ENCODE measurements around the gene KLHDC4.

KLHDC4 gene

DNA sequence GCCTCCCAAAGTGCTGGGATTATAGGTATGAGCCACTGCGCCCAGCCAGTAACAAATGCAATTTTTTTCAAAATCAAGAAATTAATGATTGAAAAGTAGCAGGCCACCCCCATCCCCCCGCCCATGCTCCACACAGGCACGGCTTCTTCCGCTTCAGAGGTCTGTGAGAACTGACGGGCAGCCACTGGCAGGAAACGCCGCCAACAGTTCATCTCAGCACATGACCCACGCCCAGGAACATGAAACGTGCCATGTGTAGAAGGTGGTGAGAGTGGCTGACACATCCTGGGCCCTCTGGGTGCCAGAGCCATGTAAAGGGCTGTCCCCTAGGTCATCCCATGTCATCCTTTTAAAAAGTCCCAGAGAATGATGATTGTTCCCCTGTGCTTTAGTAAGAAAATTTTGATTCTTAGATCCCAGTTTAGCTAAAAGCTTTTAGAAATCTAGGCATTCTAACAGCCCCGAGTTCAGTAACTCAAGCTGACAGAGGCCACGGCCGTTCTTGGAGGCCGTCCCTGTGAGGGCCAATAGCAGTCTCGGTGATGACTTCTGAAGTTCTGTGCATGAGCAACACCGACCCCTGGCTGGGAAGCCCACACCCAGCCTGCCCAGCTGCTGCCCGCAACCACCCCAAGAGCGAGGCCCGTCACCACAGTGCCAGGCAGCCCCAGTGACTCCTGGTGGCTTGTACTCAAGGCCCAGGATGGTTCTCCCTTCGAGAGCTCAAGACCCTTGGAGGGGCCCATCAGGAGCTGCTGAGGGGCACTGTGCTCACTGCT lies 52.1 kb downstream of the KLHDC4 start:
- H3K9me3 ChIP-seq (ENCODE audit: control insufficient read depth, insufficient read depth, low read length), result no peaks in the 10 kb centered on the region
- no peak overlapping the region for H3K27ac ChIP-seq (ENCODE audit: low read depth, low read length)
- H3K36me3 ChIP-seq (ENCODE audit: control insufficient read depth, insufficient read depth, low read length), result peaks cover 76% of the 10 kb centered on the region
- H3K9ac ChIP-seq (ENCODE audit: low read depth, low read length), result no peak overlapping the region
- no peaks in the 10 kb centered on the region for H3K4me1 ChIP-seq (ENCODE audit: control insufficient read depth, insufficient read depth, low read length)
- no peaks in the 10 kb centered on the region for H3K27me3 ChIP-seq (ENCODE audit: control insufficient read depth, insufficient read depth, low read length)
- no peak overlapping the region for H3K4me3 ChIP-seq (ENCODE audit: low read depth, low read length)

DNA sequence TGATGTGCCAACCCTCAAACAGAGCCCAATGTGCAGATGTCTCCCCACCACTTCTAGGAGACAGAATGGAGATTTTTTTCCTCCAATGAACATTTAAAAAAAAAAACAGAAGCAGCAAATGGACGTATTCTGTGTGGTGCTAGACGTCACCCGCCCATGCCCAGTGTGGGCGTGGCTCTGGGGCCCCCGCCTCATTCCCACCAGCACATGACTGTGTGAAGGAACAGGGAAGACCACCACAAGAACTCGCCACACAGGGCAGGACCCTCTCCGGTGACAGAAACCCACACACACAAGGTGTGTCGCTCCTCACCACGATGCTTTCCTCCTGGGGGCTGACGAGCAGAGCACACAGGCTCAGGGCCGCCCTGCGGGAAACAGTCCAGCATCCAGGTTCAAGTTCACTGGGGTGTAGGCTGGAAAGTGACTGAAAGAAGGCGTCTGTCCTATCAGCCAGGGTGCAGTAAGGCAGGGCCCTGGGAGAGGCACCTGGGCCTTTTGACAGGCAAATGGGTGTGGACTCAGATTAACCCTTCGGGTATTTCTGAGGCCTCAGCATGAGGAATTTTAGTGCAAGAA lies 53.5 kb downstream of the KLHDC4 start:
- Histone ChIP-seq H3K36me3 (ENCODE audit: control insufficient read depth, insufficient read depth, low read length) (peaks cover 82% of the 10 kb centered on the region), H3K27ac (ENCODE audit: low read depth, low read length) (no peak overlapping the region), H3K9me3 (ENCODE audit: control insufficient read depth, insufficient read depth, low read length) (no peaks in the 10 kb centered on the region), H3K9ac (ENCODE audit: low read depth, low read length) (no peak overlapping the region), H3K4me3 (ENCODE audit: low read depth, low read length) (no peak overlapping the region), H3K27me3 (ENCODE audit: control insufficient read depth, insufficient read depth, low read length) (no peaks in the 10 kb centered on the region), H3K4me1 (ENCODE audit: control insufficient read depth, insufficient read depth, low read length) (no peaks in the 10 kb centered on the region)

DNA sequence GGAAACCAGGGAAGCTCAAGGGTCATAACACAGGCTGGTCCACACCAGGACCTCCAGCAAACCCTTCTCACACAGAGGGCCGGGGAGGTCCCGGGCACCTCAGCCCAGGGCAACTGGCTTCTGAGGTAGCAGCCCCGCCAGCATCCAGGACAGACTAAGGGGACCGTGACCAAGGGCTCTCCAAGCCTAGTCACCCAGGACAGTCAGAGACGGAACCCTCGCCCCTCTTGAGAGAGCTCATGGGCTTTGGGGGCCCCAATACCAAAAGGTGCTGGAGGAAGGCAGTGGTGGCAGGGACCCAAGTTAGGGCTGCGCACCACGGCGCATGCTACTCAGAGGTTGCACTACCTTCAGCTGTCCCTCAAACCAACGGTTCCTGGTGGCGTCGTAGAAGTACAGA lies 54.9 kb downstream of the KLHDC4 start:
- H3K9me3 ChIP-seq (ENCODE audit: control insufficient read depth, insufficient read depth, low read length), result no peaks in the 10 kb centered on the region
- H3K4me1 ChIP-seq (ENCODE audit: control insufficient read depth, insufficient read depth, low read length), result no peaks in the 10 kb centered on the region
- no peak overlapping the region for H3K4me3 ChIP-seq (ENCODE audit: low read depth, low read length)
- H3K27ac ChIP-seq (ENCODE audit: low read depth, low read length), result no peak overlapping the region
- H3K27me3 ChIP-seq (ENCODE audit: control insufficient read depth, insufficient read depth, low read length), result no peaks in the 10 kb centered on the region
- H3K9ac ChIP-seq (ENCODE audit: low read depth, low read length), result no peak overlapping the region
- H3K36me3 ChIP-seq (ENCODE audit: control insufficient read depth, insufficient read depth, low read length), result peaks cover 77% of the 10 kb centered on the region

- H3K27me3 ChIP-seq (ENCODE audit: control insufficient read depth, insufficient read depth, low read length), result no peaks in the 10 kb centered on the region
- H3K9ac ChIP-seq (ENCODE audit: low read depth, low read length), result no peak overlapping the region
- H3K36me3 ChIP-seq (ENCODE audit: control insufficient read depth, insufficient read depth, low read length), result peaks cover 69% of the 10 kb centered on the region
- no peak overlapping the region for H3K4me3 ChIP-seq (ENCODE audit: low read depth, low read length)
- H3K4me1 ChIP-seq (ENCODE audit: control insufficient read depth, insufficient read depth, low read length), result no peaks in the 10 kb centered on the region
- no peak overlapping the region for H3K27ac ChIP-seq (ENCODE audit: low read depth, low read length)
- H3K9me3 ChIP-seq (ENCODE audit: control insufficient read depth, insufficient read depth, low read length), result no peaks in the 10 kb centered on the region
These were observed 56.1 kb downstream of the KLHDC4 start for GRCh38 chr16:87709677-87710076.

DNA sequence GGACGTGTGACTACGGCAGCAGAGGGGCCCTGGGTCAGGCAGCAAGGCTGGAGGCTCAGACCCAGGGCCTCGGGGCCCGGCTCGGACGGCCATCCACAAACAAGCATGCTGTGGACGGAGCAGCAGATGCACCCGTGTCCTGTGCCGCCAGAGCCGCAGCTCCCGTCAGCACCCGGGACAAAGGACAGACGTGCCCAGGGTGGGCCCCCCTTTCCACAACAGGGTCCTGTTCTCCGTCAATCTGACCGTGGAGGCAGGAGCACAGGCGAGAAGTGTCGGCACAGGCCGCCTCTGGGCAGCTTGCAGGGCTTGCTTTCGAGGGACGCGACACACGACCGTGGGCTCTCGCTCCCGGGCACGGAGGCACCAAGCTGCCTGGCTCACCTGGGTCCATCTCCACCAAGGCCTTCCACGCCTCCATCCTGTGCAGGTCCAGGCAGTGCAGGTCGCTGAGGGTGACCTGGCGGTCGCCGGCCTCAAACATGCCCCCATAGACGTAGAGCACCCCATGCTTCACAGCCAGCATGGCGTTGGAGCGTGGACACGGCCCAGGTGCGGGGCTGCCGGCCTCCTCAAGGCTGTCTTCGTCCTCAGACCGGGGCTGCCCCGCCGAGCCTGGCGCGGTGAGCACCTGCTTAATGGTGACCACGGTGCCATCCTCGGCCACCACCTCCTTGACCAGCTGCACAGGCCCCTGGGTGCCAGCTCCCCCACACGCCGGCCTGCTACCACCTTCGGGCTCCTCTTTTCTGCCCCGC lies 56.7 kb downstream of the KLHDC4 start:
- H3K9me3 ChIP-seq (ENCODE audit: control insufficient read depth, insufficient read depth, low read length), result no peaks in the 10 kb centered on the region
- H3K27ac ChIP-seq (ENCODE audit: low read depth, low read length), result no peak overlapping the region
- no peaks in the 10 kb centered on the region for H3K4me1 ChIP-seq (ENCODE audit: control insufficient read depth, insufficient read depth, low read length)
- H3K36me3 ChIP-seq (ENCODE audit: control insufficient read depth, insufficient read depth, low read length), result peaks cover 64% of the 10 kb centered on the region
- H3K4me3 ChIP-seq (ENCODE audit: low read depth, low read length), result no peak overlapping the region
- no peaks in the 10 kb centered on the region for H3K27me3 ChIP-seq (ENCODE audit: control insufficient read depth, insufficient read depth, low read length)
- H3K9ac ChIP-seq (ENCODE audit: low read depth, low read length), result no peak overlapping the region

DNA sequence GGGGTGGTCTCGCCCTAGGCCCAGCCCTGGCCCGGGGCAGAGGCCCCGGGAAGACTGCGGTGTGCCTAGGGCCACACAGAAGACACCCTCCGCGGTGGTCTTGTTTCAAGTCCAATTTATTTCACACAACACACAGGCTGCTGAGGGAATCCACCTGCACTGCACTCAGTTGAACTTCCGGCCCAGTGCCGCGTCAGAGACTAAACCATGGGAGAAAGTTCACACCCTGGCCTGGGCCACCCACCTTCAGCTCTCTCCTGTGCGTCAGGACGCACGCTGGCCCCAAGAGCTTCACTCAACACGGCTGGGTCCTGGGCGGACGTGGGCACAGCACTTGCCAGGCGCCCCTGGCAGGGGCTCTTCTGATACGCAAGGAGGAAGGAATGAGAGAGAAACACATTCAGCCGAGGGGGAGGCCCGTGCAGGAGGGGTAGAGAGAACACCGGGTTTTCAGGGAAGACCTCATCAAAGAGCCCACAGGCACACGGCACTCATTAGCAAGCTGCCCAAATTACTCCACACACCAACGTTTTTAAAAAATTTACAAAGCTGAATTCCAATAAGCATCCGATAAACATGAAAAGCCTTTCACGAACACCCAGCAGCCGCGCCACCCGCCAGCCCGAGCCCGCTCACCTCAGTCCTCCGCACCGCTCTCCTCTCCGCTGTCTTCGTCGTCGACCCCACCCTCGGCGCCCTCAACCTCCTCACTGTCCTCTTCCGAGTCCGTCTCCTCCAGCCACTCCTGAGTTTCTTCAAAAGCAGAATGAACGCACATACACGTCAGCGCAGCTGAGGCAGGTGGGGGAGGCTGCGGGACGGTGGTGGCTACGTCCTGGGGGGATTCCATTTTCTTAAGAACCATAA lies 57.8 kb downstream of the KLHDC4 start:
- H3K27me3 ChIP-seq (ENCODE audit: control insufficient read depth, insufficient read depth, low read length), result no peaks in the 10 kb centered on the region
- no peak overlapping the region for H3K4me3 ChIP-seq (ENCODE audit: low read depth, low read length)
- H3K27ac ChIP-seq (ENCODE audit: low read depth, low read length), result no peak overlapping the region
- H3K9me3 ChIP-seq (ENCODE audit: control insufficient read depth, insufficient read depth, low read length), result no peaks in the 10 kb centered on the region
- H3K4me1 ChIP-seq (ENCODE audit: control insufficient read depth, insufficient read depth, low read length), result no peaks in the 10 kb centered on the region
- no peak overlapping the region for H3K9ac ChIP-seq (ENCODE audit: low read depth, low read length)
- H3K36me3 ChIP-seq (ENCODE audit: control insufficient read depth, insufficient read depth, low read length), result peaks cover 69% of the 10 kb centered on the region

- Histone ChIP-seq H3K27ac (ENCODE audit: low read depth, low read length) (no peak overlapping the region), H3K9me3 (ENCODE audit: control insufficient read depth, insufficient read depth, low read length) (no peaks in the 10 kb centered on the region), H3K36me3 (ENCODE audit: control insufficient read depth, insufficient read depth, low read length) (peaks cover 68% of the 10 kb centered on the region)
These were observed 58.7 kb downstream of the KLHDC4 start for GRCh38 chr16:87707097-87707496.

GRCh38 chr16:87706278-87707000 lies 59.3 kb downstream of the KLHDC4 start:
- H3K27me3 ChIP-seq (ENCODE audit: control insufficient read depth, insufficient read depth, low read length), result no peaks in the 10 kb centered on the region
- H3K27ac ChIP-seq (ENCODE audit: low read depth, low read length), result peak overlapping the region; percentile 2
- no peaks in the 10 kb centered on the region for H3K9me3 ChIP-seq (ENCODE audit: control insufficient read depth, insufficient read depth, low read length)
- peaks cover 72% of the 10 kb centered on the region for H3K36me3 ChIP-seq (ENCODE audit: control insufficient read depth, insufficient read depth, low read length)
- H3K4me1 ChIP-seq (ENCODE audit: control insufficient read depth, insufficient read depth, low read length), result no peaks in the 10 kb centered on the region
- H3K9ac ChIP-seq (ENCODE audit: low read depth, low read length), result no peak overlapping the region
- no peak overlapping the region for H3K4me3 ChIP-seq (ENCODE audit: low read depth, low read length)

More at GRCh38 chr16:87707097-87707496, 58.7 kb downstream of the KLHDC4 start:
- no peaks in the 10 kb centered on the region for H3K4me1 ChIP-seq (ENCODE audit: control insufficient read depth, insufficient read depth, low read length)
- H3K27me3 ChIP-seq (ENCODE audit: control insufficient read depth, insufficient read depth, low read length), result no peaks in the 10 kb centered on the region
- H3K9ac ChIP-seq (ENCODE audit: low read depth, low read length), result no peak overlapping the region
- H3K4me3 ChIP-seq (ENCODE audit: low read depth, low read length), result no peak overlapping the region

- Histone ChIP-seq H3K4me1 (ENCODE audit: control insufficient read depth, insufficient read depth, low read length) (no peaks in the 10 kb centered on the region), H3K27me3 (ENCODE audit: control insufficient read depth, insufficient read depth, low read length) (no peaks in the 10 kb centered on the region), H3K9me3 (ENCODE audit: control insufficient read depth, insufficient read depth, low read length) (no peaks in the 10 kb centered on the region), H3K36me3 (ENCODE audit: control insufficient read depth, insufficient read depth, low read length) (peaks cover 72% of the 10 kb centered on the region), H3K9ac (ENCODE audit: low read depth, low read length) (no peak overlapping the region), H3K4me3 (ENCODE audit: low read depth, low read length) (no peak overlapping the region), H3K27ac (ENCODE audit: low read depth, low read length) (no peak overlapping the region)
These were observed 60.0 kb downstream of the KLHDC4 start for GRCh38 chr16:87705771-87706277.

DNA sequence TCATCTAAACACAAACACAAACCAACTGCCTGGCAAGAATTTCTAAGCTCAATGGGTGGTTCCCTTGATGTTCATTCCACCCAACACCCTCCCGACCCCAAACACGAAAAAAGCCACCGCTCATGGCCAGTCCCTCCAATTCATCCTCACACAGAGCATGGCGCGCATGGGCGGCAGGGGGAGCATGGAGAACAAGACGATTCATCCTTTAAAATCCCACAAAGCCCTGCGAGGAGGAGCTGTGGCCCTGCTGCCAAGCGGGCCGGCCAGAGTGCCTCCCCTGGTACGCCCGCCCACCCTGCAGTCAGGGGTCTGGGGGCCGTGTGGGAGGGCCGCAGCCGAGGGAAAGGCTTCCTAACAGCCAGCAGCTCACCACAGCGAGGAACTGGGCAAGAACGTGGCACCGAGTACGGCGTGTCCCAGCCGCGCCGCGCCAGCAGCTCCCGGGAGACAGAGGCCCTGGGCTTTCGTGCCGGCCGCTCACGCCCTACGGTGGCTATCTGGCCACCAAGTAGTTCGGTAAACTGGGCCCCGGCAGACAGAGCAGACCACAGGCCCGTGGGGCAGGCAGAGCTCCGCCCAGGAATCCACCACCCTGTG lies 60.9 kb downstream of the KLHDC4 start:
- H3K9me3 ChIP-seq (ENCODE audit: control insufficient read depth, insufficient read depth, low read length), result no peaks in the 10 kb centered on the region
- H3K9ac ChIP-seq (ENCODE audit: low read depth, low read length), result no peak overlapping the region
- no peaks in the 10 kb centered on the region for H3K27me3 ChIP-seq (ENCODE audit: control insufficient read depth, insufficient read depth, low read length)
- H3K36me3 ChIP-seq (ENCODE audit: control insufficient read depth, insufficient read depth, low read length), result peaks cover 68% of the 10 kb centered on the region
- H3K4me3 ChIP-seq (ENCODE audit: low read depth, low read length), result no peak overlapping the region
- no peak overlapping the region for H3K27ac ChIP-seq (ENCODE audit: low read depth, low read length)
- H3K4me1 ChIP-seq (ENCODE audit: control insufficient read depth, insufficient read depth, low read length), result no peaks in the 10 kb centered on the region
